ENCODE results near the gene INPP5E. TPM values are rescaled to one million over a fixed set of nuclear protein-coding genes. Genes with fewer than 3 reads are reported as not detected.
A peak's percentile ranks its signal among the peaks of the same experiment; 100 is the strongest.

The INPP5E gene
- polyA plus RNA-seq, 2 of the 4 experiments (the other 2 are of a cell fraction) = 5.2 to 11.2 TPM

DNA sequence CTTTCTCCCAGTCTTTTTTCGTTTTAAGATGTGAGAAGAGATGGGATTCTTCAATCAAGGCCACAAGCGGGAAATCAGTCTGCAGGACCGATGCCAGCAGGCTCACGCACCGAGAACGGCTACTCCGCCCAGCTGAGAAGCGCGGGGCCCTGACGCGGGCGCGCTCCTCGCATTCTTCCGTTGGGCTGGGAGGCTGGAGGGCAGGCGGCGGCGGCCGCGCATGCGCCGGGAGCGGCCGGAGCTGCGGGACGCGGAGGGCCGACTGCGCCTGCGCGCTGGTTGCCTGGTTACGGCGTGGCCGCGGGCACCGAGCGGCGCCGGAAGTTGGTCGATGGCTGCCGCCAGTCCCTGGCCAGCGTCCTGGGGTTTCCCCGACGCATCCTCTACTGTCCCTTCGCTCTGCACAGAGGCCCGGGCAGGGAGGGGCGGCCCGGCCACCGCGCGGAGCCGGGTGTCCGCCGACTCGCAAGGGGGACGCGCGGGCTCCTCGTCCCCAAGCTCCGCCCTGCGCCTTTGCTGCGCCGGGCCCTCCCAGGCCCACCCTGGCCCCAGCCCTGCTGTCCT lies 44.0 kb upstream of the INPP5E start:
- TF ChIP-seq ZNF302 (CRISPR knock-in tag; IDR thresholded peaks at IDR 0.05) (no peak), FOXS1 (CRISPR knock-in tag; IDR thresholded peaks at IDR 0.05) (no peak), PHF8 (IDR thresholded peaks at IDR 0.05; ENCODE audit: borderline replicate concordance, low read depth) (peak; percentile 70; the same call in 1 of the 2 replicates), POLR2A (IDR thresholded peaks at IDR 0.05; ENCODE audit: low read length) (peak; percentile 69), POLR2AphosphoS2 (conservative IDR thresholded peaks at IDR 0.05; ENCODE audit: low read length) (no peak)
- TF ChIP-seq, protein P1, sequence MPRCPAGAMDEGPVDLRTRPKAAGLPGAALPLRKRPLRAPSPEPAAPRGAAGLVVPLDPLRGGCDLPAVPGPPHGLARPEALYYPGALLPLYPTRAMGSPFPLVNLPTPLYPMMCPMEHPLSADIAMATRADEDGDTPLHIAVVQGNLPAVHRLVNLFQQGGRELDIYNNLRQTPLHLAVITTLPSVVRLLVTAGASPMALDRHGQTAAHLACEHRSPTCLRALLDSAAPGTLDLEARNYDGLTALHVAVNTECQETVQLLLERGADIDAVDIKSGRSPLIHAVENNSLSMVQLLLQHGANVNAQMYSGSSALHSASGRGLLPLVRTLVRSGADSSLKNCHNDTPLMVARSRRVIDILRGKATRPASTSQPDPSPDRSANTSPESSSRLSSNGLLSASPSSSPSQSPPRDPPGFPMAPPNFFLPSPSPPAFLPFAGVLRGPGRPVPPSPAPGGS (IDR thresholded peaks at IDR 0.05) = peak; percentile 86; the same call in 2 of the 3 replicates
- TF ChIP-seq, protein P2, sequence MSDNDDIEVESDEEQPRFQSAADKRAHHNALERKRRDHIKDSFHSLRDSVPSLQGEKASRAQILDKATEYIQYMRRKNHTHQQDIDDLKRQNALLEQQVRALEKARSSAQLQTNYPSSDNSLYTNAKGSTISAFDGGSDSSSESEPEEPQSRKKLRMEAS (IDR thresholded peaks at IDR 0.05) = peak; percentile 62; the same call in 1 of the 2 replicates
- peaks cover 15% of the 10 kb centered on the region for H3K4me1 ChIP-seq
- H3K27ac ChIP-seq = peak overlapping the region; percentile 90 to 95
- DNase-seq (ENCODE audit: low read depth in 1 of 2, low spot score in 1 of 2) = peak; percentile 91 to 92
- POLR2A ChIA-PET = interaction anchor here (0.6 to 2.5 kb wide), 11 partner anchors 9 to 576 kb away, joined by 3 to 17 read pairs (median 3); partner anchors contain the start of genes CAMSAP1 and DNLZ
- no peaks in the 10 kb centered on the region for H3K9me3 ChIP-seq
- FAIRE-seq = no peak
- peak overlapping the region; percentile 65 for H3K4me3 ChIP-seq
- 1% methylated on average over 26 of the region's 63 CpGs for WGBS (ENCODE audit: missing lambda C conversion rate)
- H3K4me2 ChIP-seq = peak overlapping the region; percentile 97
- peak; percentile 63 to 67 for ATAC-seq
- CTCF ChIA-PET = interaction anchor here (0.6 to 9.1 kb wide), 22 partner anchors 10 to 217 kb away, joined by 3 to 776 read pairs (median 6); no protein-coding TSS in a partner anchor

GRCh38 chr9:136482793-136483588 lies 43.3 kb upstream of the INPP5E start, which contains the start of gene SEC16A:
TSS of gene SEC16A (minus strand) at chr9:136483040. CDS start at chr9:136477615, 5,425 bp downstream.
- WGBS (ENCODE audit: missing lambda C conversion rate) = 0% methylated on average over 6 of the region's 109 CpGs
- POLR2A ChIA-PET = interaction anchor here (0.7 to 2.5 kb wide), 9 partner anchors 8 to 239 kb away, joined by 3 to 17 read pairs (median 4); partner anchors contain the start of gene DNLZ
- peak; percentile 43; the same call in 1 of the 2 replicates for TF ChIP-seq TP53 (CRISPR knock-in tag; IDR thresholded peaks at IDR 0.05)
- no peak for TF ChIP-seq CHD4 (IDR thresholded peaks at IDR 0.05; ENCODE audit: borderline replicate concordance)
- no peak for TF ChIP-seq NFE2L2 (conservative IDR thresholded peaks at IDR 0.05; ENCODE audit: low read length)
- TF ChIP-seq GATA3 (IDR thresholded peaks at IDR 0.05; ENCODE audit: borderline replicate concordance) = no peak
- TF ChIP-seq ATOH8 (CRISPR knock-in tag; IDR thresholded peaks at IDR 0.05; ENCODE audit: low read depth) = no peak
- TF ChIP-seq KDM5A (IDR thresholded peaks at IDR 0.05) = peak; percentile 85
- no peak for TF ChIP-seq CHD2 (IDR thresholded peaks at IDR 0.05; ENCODE audit: low read length, partially characterized antibody)
- no peak for TF ChIP-seq ESRRA (IDR thresholded peaks at IDR 0.05; ENCODE audit: borderline replicate concordance, low read length)
- TF ChIP-seq POLR2A (IDR thresholded peaks at IDR 0.05; ENCODE audit: low read length) = peak; percentile 88
- peak; percentile 22; the same call in 1 of the 2 replicates for TF ChIP-seq HMGXB4 (CRISPR knock-in tag; IDR thresholded peaks at IDR 0.05; ENCODE audit: borderline replicate concordance)
- no peak for TF ChIP-seq BHLHE40 (IDR thresholded peaks at IDR 0.05; ENCODE audit: low read depth, low read length)
- TF ChIP-seq, protein P1 (IDR thresholded peaks at IDR 0.05) = 0 out of 3 replicates have a peak, but pooled peaks have one; percentile 59
- 0 out of 2 replicates have a peak, but pooled peaks have one; percentile 25 for TF ChIP-seq MYC (IDR thresholded peaks at IDR 0.05; ENCODE audit: borderline replicate concordance, low read length)
- no peak for TF ChIP-seq RNF2 (IDR thresholded peaks at IDR 0.05; ENCODE audit: borderline replicate concordance, low read depth)
- no peak for TF ChIP-seq HOXA7 (CRISPR knock-in tag; IDR thresholded peaks at IDR 0.05)
- peak; percentile 88 for TF ChIP-seq PHF8 (IDR thresholded peaks at IDR 0.05; ENCODE audit: borderline replicate concordance, low read depth)
- TF ChIP-seq TFCP2L1 (CRISPR knock-in tag; IDR thresholded peaks at IDR 0.05) = peak; percentile 84
- no peak for TF ChIP-seq POLR2AphosphoS2 (conservative IDR thresholded peaks at IDR 0.05; ENCODE audit: low read length)
- TF ChIP-seq PBX3 (IDR thresholded peaks at IDR 0.05) = peak; percentile 60; the same call in 1 of the 2 replicates
- TF ChIP-seq HDAC2 (IDR thresholded peaks at IDR 0.05) = no peak
- TF ChIP-seq KDM1A (IDR thresholded peaks at IDR 0.05; ENCODE audit: low read depth) = no peak
- peak in 1 of 2 experiments; percentile 36; a peak in 1 of 4 replicates for TF ChIP-seq CEBPB (IDR thresholded peaks at IDR 0.05)
- no peak for TF ChIP-seq CBX2 (IDR thresholded peaks at IDR 0.05; ENCODE audit: borderline replicate concordance, low read depth)

More at GRCh38 chr9:136482793-136483588, 43.3 kb upstream of the INPP5E start, which contains the start of gene SEC16A:
- Histone ChIP-seq H3K27ac (peak within 1 kb of the TSS; percentile 91 to 98), H3K9me3 (no peaks in the 10 kb centered on the region), H3K4me3 (peak within 1 kb of the TSS; percentile 96), H3K4me2 (peak within 1 kb of the TSS; percentile 97), H3K4me1 (peaks cover 15% of the 10 kb centered on the region)
- DNase-seq (ENCODE audit: low read depth in 1 of 2, low spot score in 1 of 2) (peak; percentile 82 to 98), FAIRE-seq (no peak), ATAC-seq (peak; percentile 53 to 62)
- CTCF ChIA-PET = interaction anchor here (1.2 to 9.1 kb wide), 12 partner anchors 11 to 189 kb away, joined by 3 to 776 read pairs (median 12); no protein-coding TSS in a partner anchor
